ENCODE measurements around the gene TUBA4A.

TUBA4A gene

GRCh38 chr2:219250049-219250781, 3.5 kb downstream of the TUBA4A start:
- intact Hi-C loops (cut with DNase I): no loop called here
- no peak for DNase-seq

DNA sequence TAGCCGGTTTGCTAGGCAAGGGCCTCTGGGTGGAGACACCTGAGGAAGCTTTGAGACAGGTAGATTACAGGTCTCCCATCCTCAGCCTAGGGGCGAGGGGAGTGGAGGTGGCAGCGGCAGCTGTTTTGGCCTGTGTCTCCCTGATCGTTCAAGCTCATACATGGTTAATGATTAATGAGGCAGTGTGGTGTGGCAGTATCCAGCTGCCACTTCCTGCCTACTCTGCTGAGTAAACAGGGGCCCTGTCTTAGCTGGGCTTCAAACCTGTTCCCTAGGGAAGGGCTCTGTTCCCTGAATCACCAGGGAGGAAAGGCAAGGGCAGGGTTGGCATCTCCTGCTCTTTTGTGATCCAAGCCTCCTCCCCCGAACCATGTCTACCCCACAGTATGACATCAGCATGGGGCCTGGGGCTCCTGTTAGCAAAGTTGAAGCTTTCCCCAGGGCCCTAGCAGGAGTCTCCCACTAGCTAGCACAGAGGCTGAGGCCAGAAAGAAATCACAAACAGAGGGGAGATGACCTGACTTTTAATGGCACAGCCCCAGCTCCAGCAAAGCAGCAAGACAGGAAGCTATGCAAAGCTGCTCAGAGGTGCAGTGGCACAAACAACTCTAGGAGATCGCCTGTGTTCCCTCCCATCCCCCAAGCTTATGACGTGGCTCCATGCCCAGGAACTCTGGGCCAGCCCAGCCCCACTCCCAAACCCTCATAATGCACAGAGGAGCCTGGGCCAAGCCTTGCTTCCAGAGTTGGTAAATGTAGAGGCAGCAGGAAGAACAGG, 4.3 kb downstream of the TUBA4A start:
- DNase-seq: peak in 38 of 42 donors; percentile 26 to 79 (median 58)
- intact Hi-C loops (cut with DNase I): no loop called here

- intact Hi-C loops (cut with DNase I): no loop called here
- DNase-seq: no peak
Observed at GRCh38 chr2:219248845-219249202, 4.9 kb downstream of the TUBA4A start.

DNA sequence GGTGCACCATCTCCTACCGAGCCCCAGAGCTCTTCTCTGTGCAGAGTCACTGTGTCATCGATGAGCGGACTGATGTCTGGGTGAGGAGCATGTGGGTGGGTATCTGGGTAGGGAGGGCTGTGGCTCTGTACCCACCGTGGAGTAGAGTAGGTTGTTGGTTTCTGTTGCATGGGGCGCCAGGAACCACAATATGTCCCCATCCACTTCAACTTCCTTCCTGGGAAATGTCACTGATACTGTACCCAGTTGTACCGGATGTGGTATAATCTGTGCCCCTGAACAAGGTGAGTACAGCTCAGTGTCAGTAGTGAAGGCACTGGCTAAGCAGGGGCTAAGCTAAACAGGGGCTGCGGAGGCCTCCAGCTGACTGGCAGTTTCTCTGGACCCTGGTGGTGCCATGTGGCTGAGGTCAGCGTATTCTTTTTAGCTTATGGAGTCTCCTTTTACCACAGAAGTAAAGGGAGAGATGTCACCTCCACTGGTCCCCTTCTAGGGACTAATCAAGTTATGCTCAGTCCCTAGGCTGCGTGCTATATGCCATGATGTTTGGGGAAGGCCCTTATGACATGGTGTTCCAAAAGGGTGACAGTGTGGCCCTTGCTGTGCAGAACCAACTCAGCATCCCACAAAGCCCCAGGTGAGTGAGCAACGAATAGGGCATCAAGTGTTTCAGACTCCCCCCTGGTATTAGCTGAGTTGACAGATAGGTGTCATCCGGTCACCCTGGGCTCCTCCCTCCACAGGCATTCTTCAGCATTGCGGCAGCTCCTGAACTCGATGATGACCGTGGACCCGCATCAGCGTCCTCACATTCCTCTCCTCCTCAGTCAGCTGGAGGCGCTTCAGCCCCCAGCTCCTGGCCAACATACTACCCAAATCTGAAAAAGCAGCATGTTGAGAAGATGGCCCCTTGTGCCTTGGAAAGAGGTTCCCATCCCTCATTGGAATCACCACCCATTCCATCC, 5.8 kb downstream of the TUBA4A start:
- no peak for DNase-seq
- intact Hi-C loops (cut with DNase I): no loop called here

- DNase-seq: no peak
- intact Hi-C loops (cut with DNase I): no loop called here
Observed at GRCh38 chr2:219246559-219246958, 7.2 kb downstream of the TUBA4A start.

DNA sequence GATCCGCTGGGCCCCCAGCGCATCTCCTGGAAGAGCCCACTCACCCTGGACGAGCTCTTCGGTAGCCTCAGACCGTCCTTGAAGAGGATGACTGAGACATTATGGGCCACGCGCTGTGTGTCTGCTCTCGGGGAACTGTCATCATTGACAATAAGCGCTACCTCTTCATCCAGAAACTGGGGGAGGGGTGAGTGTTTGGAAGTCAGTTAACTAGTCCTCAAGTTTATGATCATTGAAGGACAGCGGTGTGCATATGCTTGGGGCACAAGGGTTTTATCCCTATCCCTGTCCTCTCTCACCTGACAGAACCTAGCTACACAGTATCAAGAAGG, 7.9 kb downstream of the TUBA4A start:
- intact Hi-C loops (cut with DNase I): loop anchor here (2.0 kb wide), 1 partner anchor 19 kb away; no protein-coding TSS in a partner anchor
- DNase-seq: peak in 2 of 42 donors; percentile 14 to 23

GRCh38 chr2:219245148-219245898, 8.4 kb downstream of the TUBA4A start, which contains the start of the genes GLB1L and STK16:
Gene GLB1L, minus strand, starts transcription at chr2:219245444. Its CDS starts 1,871 bp downstream, at chr2:219243573.
Gene STK16, plus strand, starts transcription at chr2:219245479. Its CDS starts 521 bp downstream, at chr2:219246000.
- intact Hi-C loops (cut with DNase I): loop anchor here (2.0 kb wide), 1 partner anchor 19 kb away; no protein-coding TSS in a partner anchor
- peak; percentile 82 to 98 (median 94) for DNase-seq

DNA sequence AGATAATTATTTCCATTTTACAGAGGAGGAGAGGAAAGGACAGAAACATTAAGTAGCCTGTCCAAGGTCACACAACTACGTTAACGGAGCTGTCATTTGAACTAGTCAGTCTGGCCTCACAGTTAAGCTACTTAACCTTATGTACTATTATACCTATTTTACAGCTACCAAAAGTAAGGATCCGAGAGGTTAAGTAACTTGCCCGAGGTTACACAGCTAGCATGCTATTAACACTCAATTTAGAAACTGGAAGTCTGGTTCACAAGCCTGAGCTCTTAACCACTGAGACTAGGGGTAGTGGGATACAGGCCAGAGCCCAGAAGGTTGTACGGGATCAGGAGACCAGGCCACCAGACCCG, 8.9 kb downstream of the TUBA4A start:
- DNase-seq: no peak
- intact Hi-C loops (cut with DNase I): loop anchor here (2.0 kb wide), 1 partner anchor 18 kb away; no protein-coding TSS in a partner anchor

- DNase-seq: no peak
- intact Hi-C loops (cut with DNase I): no loop called here
Observed at GRCh38 chr2:219243291-219243761, 10.4 kb downstream of the TUBA4A start.

GRCh38 chr2:219234331-219234730, 19.4 kb downstream of the TUBA4A start:
- intact Hi-C loops (cut with DNase I): no loop called here
- no peak for DNase-seq

- peak in 12 of 42 donors; percentile 20 to 55 (median 37) for DNase-seq
- intact Hi-C loops (cut with DNase I): no loop called here
Observed at GRCh38 chr2:219230059-219230540, 23.6 kb downstream of the TUBA4A start.

- intact Hi-C loops (cut with DNase I): loop anchor here (5.0 kb wide), 1 partner anchor 68 kb away; no protein-coding TSS in a partner anchor
- DNase-seq: peak; percentile 96 to 100 (median 99)
Observed at GRCh38 chr2:219229305-219230058, 24.2 kb downstream of the TUBA4A start, which contains the start of the genes ANKZF1 and ATG9A. Gene ANKZF1, plus strand, starts transcription at chr2:219229806. Its CDS starts 452 bp downstream, at chr2:219230258. Gene ATG9A, minus strand, starts transcription at chr2:219229636. Its CDS starts 1,612 bp downstream, at chr2:219228024.

DNA sequence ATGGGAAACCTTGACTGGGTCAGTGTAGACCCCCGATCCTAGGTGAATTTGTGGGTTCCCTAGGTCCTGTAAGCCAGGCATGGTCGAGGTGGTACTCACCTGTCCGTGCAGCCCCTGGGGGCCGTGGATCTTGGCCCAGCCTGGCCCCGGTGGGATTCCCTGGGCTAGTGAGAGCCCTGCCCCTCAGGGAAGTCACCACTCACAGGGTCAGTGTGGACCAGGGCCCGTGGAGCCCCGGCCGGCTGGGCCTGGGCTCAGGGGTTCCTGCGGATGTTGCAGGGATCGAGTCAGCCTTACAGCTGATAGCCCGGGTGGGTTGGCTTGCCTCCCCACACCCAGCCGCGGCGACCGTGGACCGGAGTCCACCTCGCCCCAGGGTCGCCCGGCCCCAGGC, 24.8 kb downstream of the TUBA4A start:
- DNase-seq: peak in 1 of 42 donors; percentile 20
- intact Hi-C loops (cut with DNase I): loop anchor here (5.0 kb wide), 1 partner anchor 68 kb away; no protein-coding TSS in a partner anchor

- intact Hi-C loops (cut with DNase I): loop anchor here (5.0 kb wide), 1 partner anchor 69 kb away; no protein-coding TSS in a partner anchor
Observed at GRCh38 chr2:219228041-219228910, 25.4 kb downstream of the TUBA4A start.

DNA sequence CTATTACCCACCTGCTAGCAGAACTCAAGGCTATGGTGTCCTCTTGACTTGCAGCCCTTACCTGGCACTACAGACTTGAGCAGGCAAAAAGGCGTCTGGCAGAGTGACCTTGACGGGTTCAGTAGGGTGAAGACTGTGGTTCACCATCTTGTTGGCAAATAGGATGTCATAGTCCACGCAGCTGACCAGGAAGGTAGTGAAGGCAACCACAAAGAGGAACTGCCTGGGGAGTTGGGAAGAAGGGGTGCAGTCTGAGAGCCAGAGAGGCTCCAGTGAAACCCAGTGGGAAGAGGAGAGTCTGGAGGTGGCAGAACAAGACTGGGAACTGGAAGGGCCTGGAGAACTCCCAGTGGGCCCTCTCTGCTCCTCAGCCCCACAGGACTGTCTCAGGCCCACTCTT, 28.4 kb downstream of the TUBA4A start:
- DNase-seq: no peak
- intact Hi-C loops (cut with DNase I): loop anchor here (5.0 kb wide), 1 partner anchor 72 kb away; no protein-coding TSS in a partner anchor

More at GRCh38 chr2:219228041-219228910, 25.4 kb downstream of the TUBA4A start:
- DNase-seq: no peak

All from head of caudate nucleus (tissue), 42 donors.